ENCODE data around the gene JPT1.

JPT1 gene

GRCh38 chr17:75125984-75126383 lies 28.3 kb downstream of the JPT1 start:
- Histone ChIP-seq H3K4me1 (ENCODE audit: low read length) (peaks cover 14% of the 10 kb centered on the region), H3K27ac (ENCODE audit: low read length) (no peak overlapping the region), H3K4me2 (ENCODE audit: low read length) (no peak overlapping the region), H2AFZ (ENCODE audit: low read depth, low read length) (no peak overlapping the region), H3K27me3 (ENCODE audit: low read depth, low read length) (no peaks in the 10 kb centered on the region), H3K9me3 (ENCODE audit: insufficient read depth, low read length) (no peaks in the 10 kb centered on the region), H3K9ac (ENCODE audit: low read length) (no peak overlapping the region), H3K4me3 (ENCODE audit: low read length) (no peak overlapping the region), H3K79me2 (ENCODE audit: low read length) (peaks cover 12% of the 10 kb centered on the region), H3K36me3 (replicated peaks; ENCODE audit: low read depth, low read length) (peaks cover 18% of the 10 kb centered on the region), H4K20me1 (ENCODE audit: insufficient read depth, low read length) (peaks cover 5% of the 10 kb centered on the region; the same call in 1 of the 2 replicates)
- TF ChIP-seq CTCF (IDR thresholded peaks at IDR 0.05; ENCODE audit: low read depth, low read length): no peak
- TF ChIP-seq EZH2phosphoT487 (IDR thresholded peaks at IDR 0.05; ENCODE audit: low read depth): no peak

- TF ChIP-seq CTCF (IDR thresholded peaks at IDR 0.05; ENCODE audit: low read depth, low read length) (no peak), EZH2phosphoT487 (IDR thresholded peaks at IDR 0.05; ENCODE audit: low read depth) (no peak)
- no peaks in the 10 kb centered on the region for H3K27me3 ChIP-seq (ENCODE audit: low read depth, low read length)
- H3K27ac ChIP-seq (ENCODE audit: low read length): no peak overlapping the region
- peaks cover 11% of the 10 kb centered on the region for H3K36me3 ChIP-seq (replicated peaks; ENCODE audit: low read depth, low read length)
- no peaks in the 10 kb centered on the region for H4K20me1 ChIP-seq (ENCODE audit: insufficient read depth, low read length)
- H3K79me2 ChIP-seq (ENCODE audit: low read length): peaks cover under 1% of the 10 kb centered on the region; the same call in 1 of the 2 replicates
- no peak overlapping the region for H3K9ac ChIP-seq (ENCODE audit: low read length)
- peaks cover 7% of the 10 kb centered on the region for H3K4me1 ChIP-seq (ENCODE audit: low read length)
- no peak overlapping the region for H3K4me2 ChIP-seq (ENCODE audit: low read length)
- H3K9me3 ChIP-seq (ENCODE audit: insufficient read depth, low read length): no peaks in the 10 kb centered on the region
- H3K4me3 ChIP-seq (ENCODE audit: low read length): no peak overlapping the region
- H2AFZ ChIP-seq (ENCODE audit: low read depth, low read length): no peak overlapping the region
These were observed 29.5 kb downstream of the JPT1 start for GRCh38 chr17:75124819-75125162.

GRCh38 chr17:75124041-75124818 lies 30.1 kb downstream of the JPT1 start:
- H3K9ac ChIP-seq (ENCODE audit: low read length): no peak overlapping the region

GRCh38 chr17:75118307-75118706 lies 36.0 kb downstream of the JPT1 start:
- Histone ChIP-seq H3K27ac (ENCODE audit: low read length) (no peak overlapping the region), H3K79me2 (ENCODE audit: low read length) (no peaks in the 10 kb centered on the region), H3K4me2 (ENCODE audit: low read length) (no peak overlapping the region), H3K4me3 (ENCODE audit: low read length) (no peak overlapping the region), H2AFZ (ENCODE audit: low read depth, low read length) (no peak overlapping the region), H3K9me3 (ENCODE audit: insufficient read depth, low read length) (no peaks in the 10 kb centered on the region), H3K36me3 (replicated peaks; ENCODE audit: low read depth, low read length) (peaks cover 18% of the 10 kb centered on the region), H4K20me1 (ENCODE audit: insufficient read depth, low read length) (no peaks in the 10 kb centered on the region), H3K4me1 (ENCODE audit: low read length) (peaks cover 29% of the 10 kb centered on the region), H3K27me3 (ENCODE audit: low read depth, low read length) (no peaks in the 10 kb centered on the region), H3K9ac (ENCODE audit: low read length) (no peak overlapping the region)
- TF ChIP-seq EZH2phosphoT487 (IDR thresholded peaks at IDR 0.05; ENCODE audit: low read depth) (no peak), CTCF (IDR thresholded peaks at IDR 0.05; ENCODE audit: low read depth, low read length) (no peak)

More at GRCh38 chr17:75124041-75124818, 30.1 kb downstream of the JPT1 start:
- H2AFZ ChIP-seq (ENCODE audit: low read depth, low read length): no peak overlapping the region
- peaks cover 7% of the 10 kb centered on the region for H3K4me1 ChIP-seq (ENCODE audit: low read length)
- H4K20me1 ChIP-seq (ENCODE audit: insufficient read depth, low read length): no peaks in the 10 kb centered on the region
- H3K4me2 ChIP-seq (ENCODE audit: low read length): no peak overlapping the region
- H3K36me3 ChIP-seq (replicated peaks; ENCODE audit: low read depth, low read length): peaks cover 5% of the 10 kb centered on the region
- no peaks in the 10 kb centered on the region for H3K27me3 ChIP-seq (ENCODE audit: low read depth, low read length)
- no peak overlapping the region for H3K27ac ChIP-seq (ENCODE audit: low read length)
- no peak overlapping the region for H3K4me3 ChIP-seq (ENCODE audit: low read length)
- no peaks in the 10 kb centered on the region for H3K9me3 ChIP-seq (ENCODE audit: insufficient read depth, low read length)
- no peaks in the 10 kb centered on the region for H3K79me2 ChIP-seq (ENCODE audit: low read length)
- TF ChIP-seq CTCF (IDR thresholded peaks at IDR 0.05; ENCODE audit: low read depth, low read length) (no peak), EZH2phosphoT487 (IDR thresholded peaks at IDR 0.05; ENCODE audit: low read depth) (no peak)
